Measurements from ENCODE around the gene CDK10. TPM values are rescaled to one million over a fixed set of nuclear protein-coding genes. Genes with fewer than 3 reads are reported as not detected.

CDK10 gene
- total and polyA plus RNA-seq, 9 of the 15 experiments (the other 6 are each of a cell fraction or from before 2014, with no cell fraction given), result 2.0 to 85.1 (median 40.1) TPM

GRCh38 chr16:89741342-89742014 is 55.0 kb downstream of the CDK10 start:
- Histone ChIP-seq H4K20me1 (replicated peaks; ENCODE audit: control insufficient read depth, insufficient read depth, low read length) (peaks cover 6% of the 10 kb centered on the region; the same call in 1 of the 2 replicates), H3K9me3 (replicated peaks; ENCODE audit: control insufficient read depth, insufficient read depth, low read depth, low read length) (no peaks in the 10 kb centered on the region), H3K27ac (ENCODE audit: extremely low read depth, low read depth, low read length) (no peak overlapping the region), H3K4me3 (no peak overlapping the region), H3K4me1 (replicated peaks in 1 of 2; ENCODE audit: control insufficient read depth in 2 of 2, insufficient read depth in 2 of 2, low read length in 2 of 2) (0 out of 5 replicates have a peak, but pooled peaks cover 0 to 4% of the 10 kb centered on the region in 2 experiments), H3K27me3 (ENCODE audit: control insufficient read depth in 2 of 2, insufficient read depth in 2 of 2, low read length in 2 of 2) (no peaks in the 10 kb centered on the region), H3K4me2 (ENCODE audit: insufficient read depth, low read length) (no peak overlapping the region), H3K9ac (ENCODE audit: insufficient read depth in 1 of 2, low read depth in 2 of 2, low read length in 2 of 2) (0 out of 4 replicates have a peak overlapping the region, but pooled peaks of 1 of the 2 experiments have one; percentile 42), H3K79me2 (ENCODE audit: control insufficient read depth, insufficient read depth, low read length) (0 out of 3 replicates have a peak, but pooled peaks cover 3% of the 10 kb centered on the region), H3K9me1 (ENCODE audit: control insufficient read depth, insufficient read depth, low read length) (no peaks in the 10 kb centered on the region), H3K36me3 (ENCODE audit: control insufficient read depth, insufficient read depth, low read length) (peaks cover 94% of the 10 kb centered on the region), H2AFZ (ENCODE audit: low read depth, low read length) (no peak overlapping the region)
- ATAC-seq, result peak; percentile 22
- no peak for FAIRE-seq
- 88% methylated on average over 11 of the region's 11 CpGs for WGBS (ENCODE audit: insufficient coverage, low coverage, missing lambda C conversion rate)
- no TSS peak for BruUV-seq (replicated peaks)
- POLR2A ChIA-PET, result interaction anchor here (0.7 to 5.4 kb wide), 9 partner anchors 8 to 120 kb away, joined by 3 to 37 read pairs (median 4); no protein-coding TSS in a partner anchor
- in situ Hi-C loops (cut with MboI), result no loop called here
- intact Hi-C loops (cut with micrococcal nuclease), result no loop called here
- CTCF ChIA-PET (ENCODE audit: low intra/inter-chr PET ratio), result no interaction called here
- DNase-seq (ENCODE audit: extremely low read depth in 1 of 4, low spot score in 3 of 4), result no peak
- TF ChIP-seq SIX5 (IDR thresholded peaks at IDR 0.05; ENCODE audit: borderline replicate concordance in 1 of 2, insufficient read depth in 1 of 2, low read depth in 1 of 2, low read length in 2 of 2) (no peak), BACH1 (tag; IDR thresholded peaks at IDR 0.05) (no peak), ATF6 (CRISPR knock-in tag; IDR thresholded peaks at IDR 0.05) (no peak), GABPA (tag; conservative IDR thresholded peaks at IDR 0.05; ENCODE audit: low read depth) (no peak), SMARCA4 (IDR thresholded peaks at IDR 0.05) (no peak), THRA (IDR thresholded peaks at IDR 0.05) (no peak), TEAD2 (tag; IDR thresholded peaks at IDR 0.05) (no peak), RBM22 (IDR thresholded peaks at IDR 0.05; ENCODE audit: low read depth, low read length, poor library complexity, severe bottlenecking) (peak; percentile 85), XRCC3 (IDR thresholded peaks at IDR 0.05) (no peak), RBFOX2 (IDR thresholded peaks at IDR 0.05; ENCODE audit: low read depth, low read length) (peak; percentile 35; the same call in 1 of the 2 replicates), RBM15 (IDR thresholded peaks at IDR 0.05; ENCODE audit: insufficient read depth, low read length) (no peak), CREM (IDR thresholded peaks at IDR 0.05; ENCODE audit: low read depth) (no peak), FUS (optimal IDR thresholded peaks at IDR 0.05; ENCODE audit: low read depth, low read length) (no peak), BDP1 (IDR thresholded peaks at IDR 0.05; ENCODE audit: insufficient read depth, insufficient read length) (no peak), ZNF121 (CRISPR knock-in tag; conservative IDR thresholded peaks at IDR 0.05) (peak; percentile 49; the same call in 1 of the 2 replicates), TRIM25 (IDR thresholded peaks at IDR 0.05; ENCODE audit: borderline replicate concordance) (no peak)
